Common myeloid progenitor, CD34-positive (primary cell): ENCODE measurements around the gene SULF2.

Experiments
- CTCF ChIA-PET: fragments of 350-600 bp; sonication (Branson Sonifier 250); formaldehyde crosslinking; loops from one replicate; lab custom pipeline; 2021; ENCODE audit warnings: antibody characterized with exemption; lab: Charles Lee
- POLR2A ChIA-PET: fragments of 350-600 bp; sonication (Branson Sonifier 250); formaldehyde crosslinking; loops from one replicate; lab custom pipeline; 2021; ENCODE audit warnings: antibody characterized with exemption; lab: Charles Lee
- DNase-seq, 3 donors: peaks; one replicate each; pipeline versions ENCODE4 v3.0.0 to v3.0.0-alpha.2; 2013
- H3K27ac ChIP-seq, 2 experiments: 1 replicate in 1 of 2; 2 replicates in 1 of 2; pipeline ENCODE4 v1.7.0; 2013; ENCODE audit warnings: inconsistent platforms in 2 of 2, low read length in 2 of 2, mild to moderate bottlenecking in 2 of 2, low read depth in 1 of 2, moderate library complexity in 1 of 2; ENCODE audit not compliant: severe bottlenecking in 2 of 2, insufficient read depth in 1 of 2, poor library complexity in 1 of 2
- H3K27me3 ChIP-seq, 5 experiments: replicated peaks in 2 of 5; 1 replicate in 3 of 5; 2 replicates in 2 of 5; pipeline versions ENCODE4 v1.6.1 to v1.7.0; 2013; ENCODE audit warnings: low read length in 4 of 5, mild to moderate bottlenecking in 2 of 5, moderate library complexity in 2 of 5, inconsistent platforms in 1 of 5; ENCODE audit not compliant: insufficient read depth in 5 of 5, control insufficient read depth in 4 of 5
- H3K36me3 ChIP-seq, 4 experiments: 1 replicate in 2 of 4; 2 replicates in 2 of 4; pipeline versions ENCODE4 v1.6.1 to v1.7.0; 2013; ENCODE audit warnings: low read length in 3 of 4, control low read depth in 1 of 4, mild to moderate bottlenecking in 1 of 4; ENCODE audit not compliant: control insufficient read depth in 4 of 4, insufficient read depth in 4 of 4
- H3K4me1 ChIP-seq, 4 experiments: 1 replicate in 3 of 4; 2 replicates in 1 of 4; pipeline versions ENCODE4 v1.6.1 to v1.7.1; 2013; ENCODE audit warnings: low read length in 3 of 4, mild to moderate bottlenecking in 3 of 4, control low read depth in 1 of 4, inconsistent platforms in 1 of 4, moderate library complexity in 1 of 4; ENCODE audit not compliant: control insufficient read depth in 4 of 4, insufficient read depth in 4 of 4; ENCODE audit errors: control extremely low read depth in 1 of 4
- H3K4me3 ChIP-seq, 7 experiments: 1 replicate in 4 of 7; 2 replicates in 3 of 7; pipeline versions ENCODE4 v1.5.1 to v1.7.0; 2013; ENCODE audit warnings: mild to moderate bottlenecking in 7 of 7, low read length in 6 of 7, moderate library complexity in 6 of 7, inconsistent platforms in 2 of 7, low read depth in 2 of 7, control low read depth in 1 of 7; ENCODE audit not compliant: insufficient read depth in 4 of 7, control insufficient read depth in 1 of 7; ENCODE audit errors: extremely low read depth in 1 of 7
- H3K9me3 ChIP-seq, 5 experiments: 1 replicate in 4 of 5; 2 replicates in 1 of 5; pipeline versions ENCODE4 v1.6.1 to v1.7.1; 2013; ENCODE audit warnings: low read length in 4 of 5, mild to moderate bottlenecking in 2 of 5, inconsistent platforms in 1 of 5, low read depth in 1 of 5, moderate library complexity in 1 of 5; ENCODE audit not compliant: control insufficient read depth in 4 of 5, insufficient read depth in 2 of 5; ENCODE audit errors: control extremely low read depth in 1 of 5
- WGBS: methylation state at CpG from one replicate; pipeline ENCODE4 v1.1.5; 2013; ENCODE audit not compliant: insufficient coverage; 5-methylcytosine and 5-hydroxymethylcytosine counted together

The SULF2 gene

GRCh38 chr20:47719211-47719610 lies 66.1 kb downstream of the SULF2 start:
- Histone ChIP-seq H3K9me3 (no peaks in the 10 kb centered on the region), H3K27me3 (no peaks in the 10 kb centered on the region), H3K36me3 (no peaks in the 10 kb centered on the region), H3K4me3 (no peak overlapping the region), H3K27ac (no peak overlapping the region), H3K4me1 (peaks cover 0 to 12% (median 3%) of the 10 kb centered on the region in 4 experiments)
- WGBS, result 70% methylated on average over 4 of the region's 4 CpGs
- no peak for DNase-seq
- POLR2A ChIA-PET, result interaction anchor here (0.6 kb wide), 1 partner anchor 176 kb away, joined by 3 read pairs; no protein-coding TSS in a partner anchor
- CTCF ChIA-PET, result interaction anchor here (0.8 kb wide), 1 partner anchor 55 kb away, joined by 3 read pairs; no protein-coding TSS in a partner anchor

- H3K9me3 ChIP-seq, result no peaks in the 10 kb centered on the region
- no peaks in the 10 kb centered on the region for H3K27me3 ChIP-seq
- WGBS, result 100% methylated on average over 3 of the region's 4 CpGs
- no peak overlapping the region for H3K27ac ChIP-seq
- H3K36me3 ChIP-seq, result no peaks in the 10 kb centered on the region
- ChIA-PET POLR2A (no interaction called here), CTCF (interaction anchor here (0.6 to 0.8 kb wide), 2 partner anchors 50 to 54 kb away, joined by 3 read pairs; no protein-coding TSS in a partner anchor)
- H3K4me1 ChIP-seq, result peaks cover 0 to 7% (median 3%) of the 10 kb centered on the region in 4 experiments
- H3K4me3 ChIP-seq, result no peak overlapping the region
- no peak for DNase-seq
Measured at GRCh38 chr20:47718398-47718797, 66.9 kb downstream of the SULF2 start.

DNA sequence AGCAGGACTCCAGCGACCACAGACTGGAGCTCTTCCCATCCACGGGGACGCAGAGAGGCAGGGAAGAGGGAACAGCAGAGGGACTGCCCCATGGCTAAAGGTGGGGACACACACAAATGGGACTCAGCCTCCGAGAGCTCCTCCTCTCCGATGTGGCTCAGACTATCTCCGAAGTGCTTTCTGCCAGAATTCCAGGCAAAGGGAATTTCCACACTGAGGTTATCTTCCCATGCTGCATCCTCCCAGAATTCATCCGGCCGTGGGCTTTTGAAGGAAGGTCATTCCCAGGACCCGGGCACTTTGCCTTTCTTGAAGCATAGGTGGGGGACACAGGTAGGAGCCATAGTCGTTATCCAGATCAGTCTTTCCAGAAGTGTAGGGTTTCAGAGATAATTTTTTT lies 67.9 kb downstream of the SULF2 start:
- Histone ChIP-seq H3K9me3 (no peaks in the 10 kb centered on the region), H3K27me3 (no peaks in the 10 kb centered on the region), H3K27ac (no peak overlapping the region), H3K36me3 (no peaks in the 10 kb centered on the region), H3K4me1 (no peaks in the 10 kb centered on the region), H3K4me3 (no peak overlapping the region)
- CTCF ChIA-PET, result no interaction called here
- POLR2A ChIA-PET, result no interaction called here
- DNase-seq, result no peak
- 98% methylated on average over 10 of the region's 10 CpGs for WGBS

DNA sequence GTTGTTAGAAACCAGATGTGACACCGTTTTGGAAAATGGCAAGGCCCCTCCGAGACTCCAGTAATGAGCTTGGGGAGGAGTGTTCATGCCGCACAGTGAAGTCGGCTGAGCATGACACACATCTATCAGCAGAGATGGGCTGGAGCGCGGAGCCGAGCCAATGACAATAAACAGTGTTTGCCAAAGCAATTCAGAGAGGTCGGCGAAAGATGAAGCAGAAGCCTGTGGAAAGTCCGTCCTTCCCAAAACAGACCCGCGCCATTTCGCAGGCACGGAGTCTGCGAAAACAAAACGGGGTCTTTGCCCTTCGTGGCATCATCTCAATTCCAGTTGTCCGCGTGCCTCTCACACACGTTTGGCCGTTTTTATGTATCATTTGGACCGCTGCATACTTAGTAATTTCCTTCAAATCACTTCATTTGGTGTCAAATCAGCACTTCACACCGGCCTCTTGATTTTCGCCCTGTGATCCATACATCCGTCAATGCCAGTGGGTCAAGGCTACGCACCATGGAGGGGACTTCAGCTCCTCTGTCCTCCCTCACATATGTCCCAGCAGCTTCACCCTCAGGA lies 71.3 kb downstream of the SULF2 start:
- no peak for DNase-seq
- Histone ChIP-seq H3K4me1 (peaks cover 0 to 28% (median 14%) of the 10 kb centered on the region in 4 experiments), H3K36me3 (no peaks in the 10 kb centered on the region), H3K27me3 (no peaks in the 10 kb centered on the region), H3K27ac (no peak overlapping the region), H3K9me3 (no peaks in the 10 kb centered on the region), H3K4me3 (no peak overlapping the region)
- WGBS, result 97% methylated on average over 25 of the region's 26 CpGs
- ChIA-PET CTCF (interaction anchor here (0.6 to 1.2 kb wide), 2 partner anchors 11 to 69 kb away, joined by 3 to 6 read pairs; no protein-coding TSS in a partner anchor), POLR2A (no interaction called here)

GRCh38 chr20:47713163-47713562 lies 72.1 kb downstream of the SULF2 start:
- H3K4me3 ChIP-seq, result no peak overlapping the region
- H3K36me3 ChIP-seq, result no peaks in the 10 kb centered on the region
- 100% methylated on average over 6 of the region's 6 CpGs for WGBS
- H3K27ac ChIP-seq, result no peak overlapping the region
- peaks cover 0 to 29% (median 15%) of the 10 kb centered on the region in 4 experiments for H3K4me1 ChIP-seq
- no peaks in the 10 kb centered on the region for H3K27me3 ChIP-seq
- ChIA-PET POLR2A (no interaction called here), CTCF (interaction anchor here (1.8 to 2.2 kb wide), 2 partner anchors 12 to 27 kb away, joined by 3 to 10 read pairs; no protein-coding TSS in a partner anchor)
- no peak for DNase-seq
- H3K9me3 ChIP-seq, result no peaks in the 10 kb centered on the region

GRCh38 chr20:47711046-47711752 lies 74.1 kb downstream of the SULF2 start:
- H3K27ac ChIP-seq, result no peak overlapping the region
- H3K36me3 ChIP-seq, result no peaks in the 10 kb centered on the region
- ChIA-PET CTCF (interaction anchor here (0.6 to 6.1 kb wide), 4 partner anchors 10 to 33 kb away, joined by 3 to 24 read pairs (median 7); no protein-coding TSS in a partner anchor), POLR2A (no interaction called here)
- H3K4me1 ChIP-seq, result peaks cover 0 to 29% (median 15%) of the 10 kb centered on the region in 4 experiments
- H3K9me3 ChIP-seq, result no peaks in the 10 kb centered on the region
- WGBS, result 79% methylated on average over 16 of the region's 19 CpGs
- peak overlapping the region in 1 of 7 experiments; percentile 14 for H3K4me3 ChIP-seq
- DNase-seq, result peak in 2 of 3 donors; percentile 24 to 29
- H3K27me3 ChIP-seq, result no peaks in the 10 kb centered on the region

GRCh38 chr20:47710665-47711045 lies 74.6 kb downstream of the SULF2 start:
- DNase-seq, result peak in 2 of 3 donors; percentile 85 to 88
- H3K27me3 ChIP-seq, result no peaks in the 10 kb centered on the region
- WGBS, result 0% methylated on average over 3 of the region's 10 CpGs
- peaks cover 0 to 29% (median 15%) of the 10 kb centered on the region in 4 experiments for H3K4me1 ChIP-seq
- CTCF ChIA-PET, result interaction anchor here (6.1 kb wide), 1 partner anchor 33 kb away, joined by 24 read pairs; no protein-coding TSS in a partner anchor
- H3K9me3 ChIP-seq, result no peaks in the 10 kb centered on the region
- POLR2A ChIA-PET, result no interaction called here
- no peak overlapping the region for H3K27ac ChIP-seq
- H3K4me3 ChIP-seq, result peak overlapping the region in 3 of 7 experiments; percentile 11 to 19 (median 14)
- no peaks in the 10 kb centered on the region for H3K36me3 ChIP-seq
